HepG2 (cell line): Measurements from ENCODE around the gene SIX3. TPM values are rescaled to one million over a fixed set of nuclear protein-coding genes. Genes with fewer than 3 reads are reported as not detected.
A peak's percentile ranks its signal among the peaks of the same experiment; 100 is the strongest.

ENCODE experiments used
- ATAC-seq: fragments of 200-7000 bp; cut with Tn5 transposase; 3 replicates; pipeline ENCODE4 v1.9.1; 2020; ENCODE audit warnings: mild to moderate bottlenecking, moderate library complexity
- BruUV-seq: library from RNA; stranded (reverse); fragments of 400-500 nt; replicated peaks from 2 replicates; lab custom pipeline; 2021; lab: Mats Ljungman, UMichigan
- CTCF ChIA-PET: fragments of 300-600 bp; formaldehyde crosslinking; extraction: SDS; loops from one replicate; lab custom pipeline; 2021; ENCODE audit warnings: low total read pairs, inconsistent platforms, low intra/inter-chr PET ratio; lab: Yijun Ruan, JAX
- POLR2A ChIA-PET: fragments of 350-600 bp; sonication (Branson Sonifier 250); formaldehyde crosslinking; loops from one replicate; lab custom pipeline; 2020; ENCODE audit warnings: antibody characterized with exemption, inconsistent platforms; lab: Yijun Ruan, JAX
- DNase-seq: peaks from one replicate; pipeline ENCODE4 v3.0.0-alpha.2; 2015; ENCODE audit warnings: low spot score
- FAIRE-seq: peaks from 3 replicates; lab custom pipeline; 2011; peaks lifted over from hg19 to GRCh38; lab: Jason Lieb, UNC
- H2AFZ ChIP-seq: one replicate; pipeline ENCODE4 v1.6.1; 2011; ENCODE audit warnings: low read length, inconsistent platforms
- H3K27ac ChIP-seq: fragments of 300-600 bp; 3 replicates; pipeline ENCODE4 v1.8.0; 2011; ENCODE audit warnings: mixed run types, mild to moderate bottlenecking, mixed read lengths, low read length, inconsistent platforms; ENCODE audit not compliant: insufficient read depth; ENCODE audit errors: extremely low read length
- H3K27me3 ChIP-seq, 2 experiments: fragments of 200-600 bp in 1 of 2; 2 replicates in 1 of 2; 3 replicates in 1 of 2; pipeline versions ENCODE4 v1.6.0 to v1.8.0; 2011; ENCODE audit warnings: low read length in 2 of 2, mild to moderate bottlenecking in 2 of 2, moderate library complexity in 2 of 2, inconsistent platforms in 1 of 2; ENCODE audit not compliant: insufficient read depth in 2 of 2, control insufficient read depth in 1 of 2
- H3K36me3 ChIP-seq, 2 experiments: fragments of 200-600 bp in 1 of 2; replicated peaks in 1 of 2; 2 replicates in 1 of 2; 3 replicates in 1 of 2; pipeline versions ENCODE4 v1.5.1 to v1.8.0; 2011; ENCODE audit warnings: low read length in 2 of 2, inconsistent platforms in 1 of 2; ENCODE audit not compliant: insufficient read depth in 2 of 2, control insufficient read depth in 1 of 2
- H3K4me1 ChIP-seq: 2 replicates; pipeline ENCODE4 v1.5.1; 2012; ENCODE audit warnings: low read length, inconsistent platforms; ENCODE audit not compliant: insufficient read depth
- H3K4me2 ChIP-seq: 2 replicates; pipeline ENCODE4 v1.6.0; 2011; ENCODE audit warnings: low read depth, low read length, inconsistent platforms
- H3K4me3 ChIP-seq, 3 experiments: fragments of 200-600 bp in 1 of 3; sonication (generic), shearing (Covaris generic) in 1 of 3; replicated peaks in 1 of 3; 2 replicates each; pipeline ENCODE4 v1.5.1; 2011 to 2016; ENCODE audit warnings: low read length in 3 of 3, inconsistent platforms in 2 of 3, low read depth in 2 of 3, mild to moderate bottlenecking in 2 of 3, control low read depth in 1 of 3, mixed read lengths in 1 of 3; ENCODE audit not compliant: insufficient read depth in 1 of 3
- H3K79me2 ChIP-seq: one replicate; pipeline ENCODE4 v1.6.1; 2011; ENCODE audit warnings: low read length, inconsistent platforms; ENCODE audit not compliant: insufficient read depth
- H3K9ac ChIP-seq: 2 replicates; pipeline ENCODE4 v1.6.0; 2011; ENCODE audit warnings: mild to moderate bottlenecking, low read depth, low read length, inconsistent platforms; ENCODE audit not compliant: insufficient read depth
- H3K9me3 ChIP-seq: 2 replicates; pipeline ENCODE4 v1.5.1; 2012; ENCODE audit warnings: mild to moderate bottlenecking, low read length
- H4K20me1 ChIP-seq: 2 replicates; pipeline ENCODE4 v1.6.0; 2011; ENCODE audit warnings: inconsistent platforms, mild to moderate bottlenecking, low read length, moderate library complexity; ENCODE audit not compliant: insufficient read depth
- ARID2 ChIP-seq: sonication (generic); formaldehyde crosslinking; IDR thresholded peaks from 2 replicates; pipeline ENCODE4 v1.8.1; 2022; ENCODE audit warnings: mild to moderate bottlenecking, missing genetic modification reagents, borderline replicate concordance
- CBX5 ChIP-seq: sonication (generic); formaldehyde crosslinking; IDR thresholded peaks from 2 replicates; pipeline ENCODE4 v1.4.0; 2020; ENCODE audit warnings: missing genetic modification reagents, borderline replicate concordance
- GFI1 ChIP-seq: sonication (generic); formaldehyde crosslinking; IDR thresholded peaks from 2 replicates; pipeline ENCODE4 v1.5.0; 2020; ENCODE audit warnings: missing genetic modification reagents, mild to moderate bottlenecking, borderline replicate concordance
- HMG20A ChIP-seq: IDR thresholded peaks from 2 replicates; pipeline ENCODE4 v1.6.1; 2016; ENCODE audit warnings: borderline replicate concordance
- ZNF263 ChIP-seq: sonication (generic); formaldehyde crosslinking; IDR thresholded peaks from 2 replicates; pipeline ENCODE4 v1.4.0; 2020; ENCODE audit warnings: missing genetic modification reagents
- ZNF34 ChIP-seq: sonication (generic); formaldehyde crosslinking; IDR thresholded peaks from 2 replicates; pipeline ENCODE4 v1.4.0; 2020; ENCODE audit warnings: mild to moderate bottlenecking, missing genetic modification reagents, borderline replicate concordance
- WGBS: methylation state at CpG from one replicate; pipeline ENCODE4 v1.1.6; 2017; ENCODE audit warnings: low lambda C conversion rate; 5-methylcytosine and 5-hydroxymethylcytosine counted together
- in situ Hi-C: cut with HindIII; loops from 2 replicates; pipeline ENCODE4 v1.10.0; 2017; ENCODE audit warnings: low pct_unique_long_range_greater_than_20kb; ENCODE audit not compliant: extremely low pct_ligation_motif_present
- intact Hi-C: fragments of 100-400 bp; cut with micrococcal nuclease; formaldehyde crosslinking; loops from one replicate; pipeline ENCODE4 v1.10.0; 2022; ENCODE audit not compliant: unreplicated experiment
- polyA plus RNA-seq, 8 experiments: library from polyadenylated mRNA; depleted of rRNA in 3 of 8; stranded (reverse) in 7 of 8; unstranded in 1 of 8; fragments of >200 nt; fragmentation: Illumina TruSeq in 4 of 8; extraction: Trizol in 4 of 8; gene quantifications; 2 replicates each; pipeline versions ENCODE4 v1.2.1 to v1.2.3, GENCODE V29; 2011 to 2016; ENCODE audit warnings: low read depth in 4 of 8, missing spikeins in 1 of 8, mixed read lengths in 1 of 8; ENCODE audit not compliant: insufficient read depth in 1 of 8
- total RNA-seq, 5 experiments: library from RNA; depleted of rRNA; stranded (reverse); fragments of >200 nt; fragmentation: Illumina TruSeq; extraction: Trizol; gene quantifications; 2 replicates each; pipeline ENCODE4 v1.2.3, GENCODE V29; 2016; ENCODE audit warnings: low read depth in 1 of 5
- TF ChIP-seq, protein P1 (sequence below): sonication (generic); formaldehyde crosslinking; IDR thresholded peaks from 2 replicates; pipeline ENCODE4 v1.5.0; 2020; ENCODE audit warnings: missing genetic modification reagents
- TF ChIP-seq, protein P2 (sequence below): sonication (generic); formaldehyde crosslinking; IDR thresholded peaks from 2 replicates; pipeline ENCODE4 v1.4.0; 2020; ENCODE audit warnings: missing genetic modification reagents

SIX3 gene
- total and polyA plus RNA-seq, 2 of the 13 experiments (the other 11 are each of a cell fraction or from before 2014, with no cell fraction given) = not detected

DNA sequence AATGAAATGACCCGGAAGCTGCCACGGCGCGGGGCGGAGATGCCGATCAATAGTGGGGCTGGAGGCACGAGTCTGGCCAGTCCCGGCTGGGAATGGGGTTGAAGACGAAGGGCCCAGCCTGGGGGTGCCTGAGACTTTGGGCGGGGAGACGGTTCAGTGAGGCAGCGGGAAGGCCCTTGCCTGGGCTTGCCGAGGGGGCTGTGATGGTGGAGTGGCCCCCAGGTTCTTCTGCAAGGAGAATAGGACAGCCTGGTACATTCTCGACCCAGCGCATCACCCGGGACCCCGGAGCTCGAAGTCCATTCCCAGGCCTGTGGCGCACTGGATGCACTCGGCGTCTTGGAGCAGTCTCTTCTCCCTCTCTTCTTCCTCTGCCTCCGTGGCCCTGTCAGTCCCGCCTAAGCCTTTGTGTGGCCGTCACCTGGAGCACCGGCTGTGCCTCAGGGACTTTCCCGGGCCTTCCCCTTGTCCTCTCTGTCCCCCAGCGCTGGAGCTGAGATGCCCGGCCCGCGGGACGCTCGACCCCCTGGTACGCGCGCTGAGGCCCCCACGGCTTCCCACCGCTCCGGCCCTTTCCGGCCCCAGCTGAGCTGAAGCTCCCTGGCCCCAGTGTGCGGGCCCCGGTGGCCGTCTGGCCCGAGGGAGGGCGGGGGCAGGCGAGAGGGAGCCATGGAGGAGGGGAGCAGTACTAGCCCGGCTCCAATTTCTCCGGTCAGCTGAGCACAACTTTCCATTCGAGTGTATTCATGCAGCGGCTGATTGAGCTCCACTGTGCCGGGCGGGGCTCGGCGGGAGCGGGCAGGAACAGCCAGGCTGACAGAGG is 8.0 kb downstream of the SIX3 start:
- H3K9me3 ChIP-seq = no peaks in the 10 kb centered on the region
- BruUV-seq = no TSS peak
- no peaks in the 10 kb centered on the region; the same call in 1 of the 2 replicates for H4K20me1 ChIP-seq
- ChIA-PET POLR2A (no interaction called here), CTCF (no interaction called here)
- peaks cover 18% of the 10 kb centered on the region for H3K4me1 ChIP-seq
- H3K4me3 ChIP-seq = peak overlapping the region in 1 of 3 experiments; percentile 0; a peak in 1 of 6 replicates
- in situ Hi-C loops (loop anchor here (10.0 kb wide), 2 partner anchors 555 to 905 kb away; no protein-coding TSS in a partner anchor), intact Hi-C loops (loop anchor here (5.0 kb wide), 1 partner anchor 907 kb away; no protein-coding TSS in a partner anchor)
- H3K36me3 ChIP-seq = no peaks in the 10 kb centered on the region
- H3K9ac ChIP-seq = no peak overlapping the region
- TF ChIP-seq ZNF34 (CRISPR knock-in tag) (no peak), ZNF263 (0 out of 2 replicates have a peak, but pooled peaks have one; percentile 15)
- H3K4me2 ChIP-seq = no peak overlapping the region
- ATAC-seq (no peak), FAIRE-seq (no peak), DNase-seq (no peak)
- no peaks in the 10 kb centered on the region for H3K79me2 ChIP-seq
- WGBS = 50% methylated on average over 41 of the region's 54 CpGs
- H3K27ac ChIP-seq = no peak overlapping the region
- no peak overlapping the region for H2AFZ ChIP-seq
- peaks cover 25 to 98% of the 10 kb centered on the region in 2 experiments; a peak in 4 of 5 replicates for H3K27me3 ChIP-seq

DNA sequence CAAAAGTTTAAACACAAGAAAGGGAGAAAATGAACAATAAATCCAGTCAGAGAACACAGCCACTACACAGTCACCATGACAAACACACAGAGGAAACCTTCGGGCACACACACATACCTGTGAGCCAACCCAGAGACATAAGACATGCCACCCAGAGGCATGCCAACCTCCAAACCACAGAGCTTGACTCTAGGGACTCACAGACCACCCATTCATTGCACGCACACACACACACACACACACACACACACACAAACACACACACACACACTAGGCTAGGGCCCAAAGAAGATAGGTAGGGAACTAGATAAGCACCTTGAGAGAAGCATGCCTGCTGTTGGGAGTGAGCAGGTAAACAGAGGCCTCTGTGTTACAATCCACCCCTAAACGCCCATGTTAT is 9.1 kb downstream of the SIX3 start:
- H3K79me2 ChIP-seq = no peaks in the 10 kb centered on the region
- ChIA-PET CTCF (no interaction called here), POLR2A (no interaction called here)
- H3K36me3 ChIP-seq = no peaks in the 10 kb centered on the region
- in situ Hi-C loops = loop anchor here (10.0 kb wide), 1 partner anchor 906 kb away; no protein-coding TSS in a partner anchor
- WGBS = 2% methylated on average over 3 of the region's 3 CpGs
- intact Hi-C loops = loop anchor here (5.0 kb wide), 1 partner anchor 908 kb away; no protein-coding TSS in a partner anchor
- FAIRE-seq (no peak), DNase-seq (no peak), ATAC-seq (no peak)
- no peak overlapping the region for H2AFZ ChIP-seq
- peaks cover 29 to 98% of the 10 kb centered on the region in 2 experiments; a peak in 4 of 5 replicates for H3K27me3 ChIP-seq
- peaks cover 4% of the 10 kb centered on the region; the same call in 1 of the 2 replicates for H4K20me1 ChIP-seq
- no peak overlapping the region for H3K4me3 ChIP-seq
- peaks cover 28% of the 10 kb centered on the region for H3K4me1 ChIP-seq
- no peak overlapping the region for H3K4me2 ChIP-seq
- H3K9ac ChIP-seq = no peak overlapping the region
- H3K9me3 ChIP-seq = no peaks in the 10 kb centered on the region
- no TSS peak for BruUV-seq
- H3K27ac ChIP-seq = no peak overlapping the region
- TF ChIP-seq, protein P1, sequence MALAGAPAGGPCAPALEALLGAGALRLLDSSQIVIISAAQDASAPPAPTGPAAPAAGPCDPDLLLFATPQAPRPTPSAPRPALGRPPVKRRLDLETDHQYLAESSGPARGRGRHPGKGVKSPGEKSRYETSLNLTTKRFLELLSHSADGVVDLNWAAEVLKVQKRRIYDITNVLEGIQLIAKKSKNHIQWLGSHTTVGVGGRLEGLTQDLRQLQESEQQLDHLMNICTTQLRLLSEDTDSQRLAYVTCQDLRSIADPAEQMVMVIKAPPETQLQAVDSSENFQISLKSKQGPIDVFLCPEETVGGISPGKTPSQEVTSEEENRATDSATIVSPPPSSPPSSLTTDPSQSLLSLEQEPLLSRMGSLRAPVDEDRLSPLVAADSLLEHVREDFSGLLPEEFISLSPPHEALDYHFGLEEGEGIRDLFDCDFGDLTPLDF (CRISPR knock-in tag) = no peak
- TF ChIP-seq HMG20A (CRISPR knock-in tag) (no peak), GFI1 (CRISPR knock-in tag) (no peak), CBX5 (no peak), ARID2 (CRISPR knock-in tag) (no peak)
- TF ChIP-seq, protein P2, sequence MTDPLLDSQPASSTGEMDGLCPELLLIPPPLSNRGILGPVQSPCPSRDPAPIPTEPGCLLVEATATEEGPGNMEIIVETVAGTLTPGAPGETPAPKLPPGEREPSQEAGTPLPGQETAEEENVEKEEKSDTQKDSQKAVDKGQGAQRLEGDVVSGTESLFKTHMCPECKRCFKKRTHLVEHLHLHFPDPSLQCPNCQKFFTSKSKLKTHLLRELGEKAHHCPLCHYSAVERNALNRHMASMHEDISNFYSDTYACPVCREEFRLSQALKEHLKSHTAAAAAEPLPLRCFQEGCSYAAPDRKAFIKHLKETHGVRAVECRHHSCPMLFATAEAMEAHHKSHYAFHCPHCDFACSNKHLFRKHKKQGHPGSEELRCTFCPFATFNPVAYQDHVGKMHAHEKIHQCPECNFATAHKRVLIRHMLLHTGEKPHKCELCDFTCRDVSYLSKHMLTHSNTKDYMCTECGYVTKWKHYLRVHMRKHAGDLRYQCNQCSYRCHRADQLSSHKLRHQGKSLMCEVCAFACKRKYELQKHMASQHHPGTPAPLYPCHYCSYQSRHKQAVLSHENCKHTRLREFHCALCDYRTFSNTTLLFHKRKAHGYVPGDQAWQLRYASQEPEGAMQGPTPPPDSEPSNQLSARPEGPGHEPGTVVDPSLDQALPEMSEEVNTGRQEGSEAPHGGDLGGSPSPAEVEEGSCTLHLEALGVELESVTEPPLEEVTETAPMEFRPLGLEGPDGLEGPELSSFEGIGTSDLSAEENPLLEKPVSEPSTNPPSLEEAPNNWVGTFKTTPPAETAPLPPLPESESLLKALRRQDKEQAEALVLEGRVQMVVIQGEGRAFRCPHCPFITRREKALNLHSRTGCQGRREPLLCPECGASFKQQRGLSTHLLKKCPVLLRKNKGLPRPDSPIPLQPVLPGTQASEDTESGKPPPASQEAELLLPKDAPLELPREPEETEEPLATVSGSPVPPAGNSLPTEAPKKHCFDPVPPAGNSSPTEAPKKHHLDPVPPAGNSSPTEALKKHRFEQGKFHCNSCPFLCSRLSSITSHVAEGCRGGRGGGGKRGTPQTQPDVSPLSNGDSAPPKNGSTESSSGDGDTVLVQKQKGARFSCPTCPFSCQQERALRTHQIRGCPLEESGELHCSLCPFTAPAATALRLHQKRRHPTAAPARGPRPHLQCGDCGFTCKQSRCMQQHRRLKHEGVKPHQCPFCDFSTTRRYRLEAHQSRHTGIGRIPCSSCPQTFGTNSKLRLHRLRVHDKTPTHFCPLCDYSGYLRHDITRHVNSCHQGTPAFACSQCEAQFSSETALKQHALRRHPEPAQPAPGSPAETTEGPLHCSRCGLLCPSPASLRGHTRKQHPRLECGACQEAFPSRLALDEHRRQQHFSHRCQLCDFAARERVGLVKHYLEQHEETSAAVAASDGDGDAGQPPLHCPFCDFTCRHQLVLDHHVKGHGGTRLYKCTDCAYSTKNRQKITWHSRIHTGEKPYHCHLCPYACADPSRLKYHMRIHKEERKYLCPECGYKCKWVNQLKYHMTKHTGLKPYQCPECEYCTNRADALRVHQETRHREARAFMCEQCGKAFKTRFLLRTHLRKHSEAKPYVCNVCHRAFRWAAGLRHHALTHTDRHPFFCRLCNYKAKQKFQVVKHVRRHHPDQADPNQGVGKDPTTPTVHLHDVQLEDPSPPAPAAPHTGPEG (CRISPR knock-in tag) = no peak
